Measurements from ENCODE around the gene TAF4.
A peak's percentile ranks its signal among the peaks of the same experiment; 100 is the strongest.
"Not testable (repeated sequence)": the region's sequence is repeated elsewhere in the genome, so short reads cannot be mapped to it uniquely, and the experiment has no call there.

TAF4 gene

DNA sequence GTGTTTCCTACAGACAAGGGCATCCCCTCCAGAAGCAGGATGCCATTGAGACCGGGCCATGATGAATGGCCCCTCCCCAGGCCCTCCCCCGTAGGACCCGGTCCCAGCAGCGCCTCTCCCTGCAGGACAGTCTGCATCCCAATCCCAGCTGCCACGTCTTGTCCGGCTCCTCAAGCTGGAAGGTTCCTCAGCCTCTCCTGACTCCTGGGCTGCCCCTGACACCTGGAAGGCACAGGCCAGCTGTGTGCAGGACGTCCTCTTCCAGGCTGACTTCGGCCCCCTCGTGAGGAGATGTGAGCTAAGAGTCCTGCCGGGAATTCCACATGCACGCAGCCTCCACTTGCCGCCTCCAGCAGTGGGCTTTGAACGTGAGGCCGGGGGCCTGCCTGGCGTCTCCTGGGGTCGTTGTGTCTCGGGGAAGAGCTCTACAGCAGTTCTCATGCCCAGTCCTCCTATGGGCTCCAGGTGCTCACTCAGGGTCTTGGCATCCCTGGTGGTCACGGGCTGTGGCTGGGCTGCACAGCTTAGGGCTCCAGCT is 64.4 kb downstream of the TAF4 start:
- no peak for DNase-seq (ENCODE audit: low spot score)

- DNase-seq (ENCODE audit: low spot score), result no peak
These were observed 67.1 kb downstream of the TAF4 start for GRCh38 chr20:61998343-61999121.

- no peak for DNase-seq (ENCODE audit: low spot score)
These were observed 67.8 kb downstream of the TAF4 start for GRCh38 chr20:61997891-61998290.

GRCh38 chr20:61997372-61997771 is 68.3 kb downstream of the TAF4 start:
- DNase-seq (ENCODE audit: low spot score), result no peak

GRCh38 chr20:61994546-61994945 is 71.1 kb downstream of the TAF4 start:
- no peak for DNase-seq (ENCODE audit: low spot score)

DNA sequence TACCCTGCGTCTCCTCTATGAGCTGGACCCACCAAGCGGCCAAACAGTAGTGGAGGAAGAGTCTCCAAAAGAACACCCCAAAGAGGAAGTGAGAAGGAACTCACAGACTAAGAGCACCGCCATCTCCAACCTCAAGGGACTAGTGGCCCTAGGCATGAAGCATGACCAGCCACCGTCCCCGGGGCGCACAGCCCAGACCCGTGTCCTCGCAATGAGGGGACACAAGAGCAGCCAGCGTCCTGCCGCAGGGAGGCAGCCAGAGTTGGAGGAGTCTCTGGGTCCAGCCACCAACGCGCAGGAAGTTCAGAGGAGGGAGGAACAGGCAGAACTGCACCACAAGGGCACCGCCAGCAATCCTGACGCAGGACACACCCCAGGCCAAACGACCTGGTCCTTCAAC is 72.6 kb downstream of the TAF4 start:
- no peak for DNase-seq (ENCODE audit: low spot score)

DNA sequence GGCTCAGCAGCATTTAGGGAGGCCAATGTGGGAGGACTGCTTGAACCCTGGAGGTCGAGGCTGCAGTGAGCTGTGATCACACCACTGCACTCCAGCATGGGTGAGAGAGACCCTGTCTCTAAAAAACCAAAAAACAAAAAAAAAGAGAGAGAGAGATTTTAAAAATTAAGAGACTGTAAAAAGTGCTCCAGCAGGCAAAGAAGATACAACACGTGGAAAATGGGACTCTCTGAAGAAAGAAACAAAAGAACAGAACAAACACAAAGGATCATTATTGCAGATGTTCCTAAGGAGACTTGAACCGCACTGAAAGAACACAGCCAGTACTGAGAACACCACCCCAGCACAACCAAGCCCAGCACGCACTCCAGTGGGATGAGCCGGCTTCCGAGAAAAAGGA is 74.2 kb downstream of the TAF4 start:
- no peak for DNase-seq (ENCODE audit: low spot score)

DNA sequence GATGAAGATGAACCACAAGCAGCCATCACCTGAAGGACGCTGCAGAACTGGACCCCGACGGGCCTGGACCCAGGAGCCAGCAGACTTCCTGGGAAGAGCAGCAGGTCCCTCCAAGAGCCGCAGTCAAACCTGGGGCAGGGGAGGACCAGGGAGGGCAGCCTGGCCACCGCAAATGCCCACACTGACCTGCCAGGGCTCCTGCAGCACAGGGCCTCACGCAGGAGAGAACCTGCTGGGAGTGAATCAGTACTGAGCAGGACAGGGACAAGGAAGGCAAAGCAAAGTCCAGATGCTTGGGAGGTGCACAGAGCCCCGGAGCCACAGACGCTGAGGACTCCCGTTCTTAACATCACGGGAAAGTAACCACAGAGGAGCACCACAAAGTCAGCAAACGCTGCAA is 75.2 kb downstream of the TAF4 start:
- DNase-seq (ENCODE audit: low spot score), result no peak

- no peak for DNase-seq (ENCODE audit: low spot score)
These were observed 75.9 kb downstream of the TAF4 start for GRCh38 chr20:61989741-61990140.

DNA sequence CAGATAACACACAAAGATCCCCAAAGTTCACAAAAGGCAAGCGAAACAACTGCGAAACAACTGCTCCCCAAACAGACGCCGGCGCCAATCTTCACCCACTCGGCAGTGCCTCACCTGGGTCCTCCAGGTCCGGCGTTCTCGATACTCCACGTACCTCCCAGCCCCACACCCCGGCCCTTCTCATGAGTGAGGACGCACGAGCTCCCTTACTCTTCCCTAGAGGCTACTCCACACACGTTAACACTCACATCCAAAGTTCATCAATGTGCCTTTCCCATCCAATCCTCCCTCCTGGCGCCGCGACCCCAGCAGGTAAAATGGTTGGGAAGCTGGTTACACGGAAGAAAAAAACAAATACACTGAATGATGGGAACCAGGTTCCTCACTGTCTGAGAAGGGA is 77.0 kb downstream of the TAF4 start:
- DNase-seq (ENCODE audit: low spot score), result no peak

GRCh38 chr20:61986762-61987321 is 78.8 kb downstream of the TAF4 start:
- DNase-seq (ENCODE audit: low spot score), result no peak

GRCh38 chr20:61985096-61985495 is 80.6 kb downstream of the TAF4 start:
- no peak for DNase-seq (ENCODE audit: low spot score)

DNA sequence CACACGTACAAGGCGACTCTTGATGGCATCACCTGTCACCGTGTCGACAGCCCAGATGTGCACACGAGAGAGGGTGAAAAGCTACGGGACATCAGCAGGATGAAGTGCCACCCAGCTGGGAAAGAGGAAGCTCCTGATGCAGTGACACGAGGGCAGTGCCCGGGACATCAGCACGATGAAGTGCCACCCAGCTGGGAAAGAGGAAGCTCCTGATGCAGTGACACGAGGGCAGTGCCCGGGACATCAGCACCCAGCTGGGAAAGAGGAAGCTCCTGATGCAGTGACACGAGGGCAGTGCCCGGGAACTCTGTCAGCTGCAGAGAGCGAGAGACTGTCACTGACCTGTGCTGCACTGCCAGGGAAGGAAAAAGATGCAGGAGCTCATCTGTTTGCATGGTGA is 81.2 kb downstream of the TAF4 start:
- not testable (repeated sequence) for DNase-seq (ENCODE audit: low spot score)

GRCh38 chr20:61983965-61984364 is 81.7 kb downstream of the TAF4 start:
- DNase-seq (ENCODE audit: low spot score), result no peak

GRCh38 chr20:61982951-61983315 is 82.7 kb downstream of the TAF4 start:
- no peak for DNase-seq (ENCODE audit: low spot score)

- DNase-seq (ENCODE audit: low spot score), result no peak
These were observed 83.3 kb downstream of the TAF4 start for GRCh38 chr20:61982191-61982950.

DNA sequence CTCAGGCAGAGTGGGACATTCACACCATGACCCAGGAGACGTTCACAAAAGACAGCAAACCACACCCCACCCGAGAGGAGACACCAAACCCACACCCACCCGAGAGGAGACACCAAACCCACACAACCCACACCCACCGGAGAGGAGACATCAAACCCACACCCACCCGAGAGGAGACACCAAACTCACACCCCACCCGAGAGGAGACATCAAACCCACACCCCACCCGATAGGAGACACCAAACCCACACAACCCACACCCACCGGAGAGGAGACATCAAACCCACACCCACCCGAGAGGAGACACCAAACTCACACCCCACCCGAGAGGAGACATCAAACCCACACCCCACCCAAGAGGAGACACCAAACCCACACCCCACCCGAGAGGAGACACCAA is 84.0 kb downstream of the TAF4 start:
- DNase-seq (ENCODE audit: low spot score), result not testable (repeated sequence)

DNA sequence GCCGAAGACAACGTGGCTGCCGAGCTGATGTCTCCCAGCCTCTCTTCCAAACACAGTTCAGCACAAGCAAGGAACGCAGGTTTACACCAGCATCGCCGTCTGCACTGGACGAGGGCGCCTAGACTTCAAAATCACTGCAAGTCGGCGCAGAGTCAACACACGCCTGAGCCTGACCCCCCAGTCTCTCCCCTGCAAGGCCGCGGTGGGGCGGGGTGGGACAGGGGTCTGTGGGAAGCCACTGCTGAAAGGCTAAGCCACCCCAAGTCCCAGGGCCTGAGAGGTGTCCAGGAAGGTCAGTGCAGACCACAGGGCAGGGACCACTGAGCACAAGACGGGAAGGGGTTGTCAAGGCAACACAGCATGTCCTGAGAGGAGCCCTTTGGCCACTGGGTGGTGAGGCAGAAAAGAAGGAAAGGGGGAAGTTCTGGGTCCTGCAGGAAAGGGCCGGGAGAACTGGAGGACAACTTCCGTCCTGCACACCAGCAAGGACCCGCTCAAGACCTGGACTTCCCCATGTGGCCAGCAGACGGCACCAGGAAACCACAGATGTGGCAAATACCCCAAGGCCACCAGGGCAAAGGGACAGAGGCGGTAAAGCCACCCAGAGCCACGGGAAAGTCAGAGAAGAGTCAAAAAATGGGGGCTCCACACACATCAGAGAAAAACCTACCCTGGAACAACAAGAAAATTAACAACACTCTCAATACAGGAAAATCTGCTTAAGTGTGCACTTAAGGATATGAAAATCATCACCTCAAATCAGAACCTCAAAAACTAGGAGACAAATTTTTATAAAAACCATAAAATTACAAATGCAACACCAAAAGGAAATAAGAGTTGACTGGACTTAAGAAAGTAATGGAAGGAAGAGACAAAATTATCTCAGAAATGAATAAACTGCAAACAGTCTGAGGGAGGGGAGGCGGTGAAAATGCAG is 84.8 kb downstream of the TAF4 start:
- peak; percentile 57 for DNase-seq (ENCODE audit: low spot score)

- no peak for DNase-seq (ENCODE audit: low spot score)
These were observed 85.7 kb downstream of the TAF4 start for GRCh38 chr20:61979701-61980635.

DNA sequence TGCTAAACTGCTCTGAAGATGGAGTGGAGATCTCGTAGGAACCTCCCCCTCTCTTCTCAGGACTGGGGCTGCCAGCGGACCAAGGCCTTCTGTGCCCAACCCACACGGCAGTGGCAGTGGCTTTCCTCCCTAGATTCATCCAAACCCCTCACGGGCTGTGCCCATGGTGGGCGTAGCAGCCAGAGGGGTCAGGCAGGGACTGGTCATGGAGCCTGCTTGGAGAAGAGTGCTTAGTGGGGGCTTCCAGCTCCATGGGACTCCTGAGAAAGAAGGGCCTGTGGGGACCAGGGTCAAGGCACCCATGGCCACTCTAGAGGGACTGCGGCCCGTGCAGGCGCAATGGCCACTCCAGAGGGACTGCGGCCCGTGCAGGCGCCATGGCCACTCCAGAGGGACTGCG is 86.6 kb downstream of the TAF4 start:
- DNase-seq (ENCODE audit: low spot score), result no peak

- DNase-seq (ENCODE audit: low spot score), result no peak
These were observed 87.2 kb downstream of the TAF4 start for GRCh38 chr20:61978491-61978890.

Data from AG08395 (cell line).